Neural cell (in vitro differentiated cells): ENCODE measurements around the gene LBH. TPM values are rescaled to one million over a fixed set of nuclear protein-coding genes. Genes with fewer than 3 reads are reported as not detected.

ENCODE experiments used
- H2AFZ ChIP-seq: fragments of 200-600, 300-800 bp; sonication (generic), shearing (Covaris generic); 2 replicates; pipeline ENCODE4 v1.6.0; 2014; ENCODE audit warnings: low read depth, mild to moderate bottlenecking, antibody characterized with exemption, low read length, moderate library complexity
- H3F3A ChIP-seq: fragments of 200-600 bp; shearing (Covaris generic); 2 replicates; pipeline ENCODE4 v1.6.1; 2016; ENCODE audit warnings: mild to moderate bottlenecking, moderate library complexity, mixed read lengths, antibody characterized with exemption, low read length; ENCODE audit not compliant: insufficient read depth, poor library complexity, severe bottlenecking
- H3K27ac ChIP-seq: fragments of 200-600, 300-800 bp; sonication (generic), shearing (Covaris generic); 2 replicates; pipeline ENCODE4 v1.5.1; 2014; ENCODE audit warnings: mild to moderate bottlenecking, low read length, moderate library complexity
- H3K27me3 ChIP-seq: fragments of 300-800, 200-600 bp; sonication (generic), shearing (Covaris generic); 2 replicates; pipeline ENCODE4 v1.6.0; 2014; ENCODE audit warnings: mild to moderate bottlenecking, low read depth, low read length, moderate library complexity; ENCODE audit not compliant: insufficient read depth
- H3K36me3 ChIP-seq: fragments of 300-800, 200-600 bp; sonication (generic), shearing (Covaris generic); 2 replicates; pipeline ENCODE4 v1.5.1; 2014; ENCODE audit warnings: mild to moderate bottlenecking, antibody characterized with exemption, low read length, moderate library complexity; ENCODE audit not compliant: insufficient read depth
- H3K4me2 ChIP-seq: fragments of 300-800, 200-600 bp; sonication (generic), shearing (Covaris generic); 2 replicates; pipeline ENCODE4 v1.6.0; 2014; ENCODE audit warnings: mild to moderate bottlenecking, low read length
- H3K4me3 ChIP-seq: fragments of 300-800, 200-600 bp; sonication (generic), shearing (Covaris generic); 2 replicates; pipeline ENCODE4 v1.5.1; 2014; ENCODE audit warnings: mild to moderate bottlenecking, low read length, moderate library complexity
- H3K79me2 ChIP-seq: fragments of 200-600 bp; shearing (Covaris generic); replicated peaks from 2 replicates; pipeline ENCODE4 v1.6.0; 2014; ENCODE audit warnings: mild to moderate bottlenecking, low read length, moderate library complexity; ENCODE audit not compliant: insufficient read depth
- H3K9ac ChIP-seq: fragments of 300-800, 200-600 bp; sonication (generic), shearing (Covaris generic); 2 replicates; pipeline ENCODE4 v1.6.1; 2016; ENCODE audit warnings: mild to moderate bottlenecking, low read length, mixed read lengths
- H3K9me2 ChIP-seq: fragments of 200-600 bp; shearing (Covaris generic); 2 replicates; pipeline ENCODE4 v1.6.1; 2016; ENCODE audit warnings: mild to moderate bottlenecking, low read length, mixed read lengths; ENCODE audit not compliant: insufficient read depth
- H3K9me3 ChIP-seq: fragments of 200-600, 300-800 bp; sonication (generic), shearing (Covaris generic); 2 replicates; pipeline ENCODE4 v1.6.1; 2016; ENCODE audit warnings: mild to moderate bottlenecking, mixed run types, low read length, moderate library complexity, mixed read lengths
- H4K20me1 ChIP-seq: fragments of 200-600 bp; shearing (Covaris generic); 2 replicates; pipeline ENCODE4 v1.6.1; 2016; ENCODE audit warnings: mild to moderate bottlenecking, mixed run types; ENCODE audit not compliant: insufficient read depth
- EP300 ChIP-seq: fragments of 450-650 bp; conservative IDR thresholded peaks from 2 replicates; pipeline ENCODE4 v1.6.1; 2014; ENCODE audit warnings: antibody characterized with exemption, mild to moderate bottlenecking, moderate library complexity; ENCODE audit not compliant: poor library complexity, severe bottlenecking
- EZH2 ChIP-seq: fragments of 200-600, 300-800 bp; shearing (Covaris generic), sonication (generic); IDR thresholded peaks from 2 replicates; pipeline ENCODE4 v1.6.1; 2014; ENCODE audit warnings: antibody characterized with exemption, low read length, borderline replicate concordance, mild to moderate bottlenecking; ENCODE audit not compliant: insufficient read depth, poor library complexity, severe bottlenecking
- MXI1 ChIP-seq: fragments of 450-650 bp; conservative IDR thresholded peaks from 2 replicates; pipeline ENCODE4 v1.6.1; 2014; ENCODE audit warnings: antibody characterized with exemption, mild to moderate bottlenecking; ENCODE audit not compliant: poor library complexity, severe bottlenecking
- POLR2AphosphoS5 ChIP-seq: IDR thresholded peaks from 2 replicates; pipeline ENCODE4 v1.6.1; 2012
- RAD21 ChIP-seq: fragments of 450-650 bp; conservative IDR thresholded peaks from 2 replicates; pipeline ENCODE4 v1.6.1; 2014; ENCODE audit warnings: antibody characterized with exemption, mild to moderate bottlenecking, moderate library complexity
- SMC3 ChIP-seq: fragments of 450-650 bp; conservative IDR thresholded peaks from 2 replicates; pipeline ENCODE4 v1.6.1; 2014; ENCODE audit warnings: antibody characterized with exemption, mild to moderate bottlenecking, moderate library complexity; ENCODE audit not compliant: poor library complexity
- TAF1 ChIP-seq: IDR thresholded peaks from 2 replicates; pipeline ENCODE4 v1.6.1; 2012; ENCODE audit warnings: low read depth
- polyA plus RNA-seq: library from polyadenylated mRNA; depleted of rRNA; stranded (reverse); fragments of >200 nt; gene quantifications from 2 replicates; pipeline ENCODE4 v1.2.3, GENCODE V29; 2014
- TF ChIP-seq, protein P1 (sequence below): fragments of 450-650 bp; IDR thresholded peaks from 2 replicates; pipeline ENCODE4 v1.5.1; 2014; ENCODE audit warnings: antibody characterized with exemption, mild to moderate bottlenecking, moderate library complexity; ENCODE audit not compliant: poor library complexity, severe bottlenecking
- TF ChIP-seq, protein P2 (sequence below): IDR thresholded peaks from 2 replicates; pipeline ENCODE4 v1.6.1; 2012; ENCODE audit warnings: borderline replicate concordance

LBH gene
- polyA plus RNA-seq, 1 donor from 2014 or later, result 345 TPM

GRCh38 chr2:30190637-30191036 lies 40.7 kb upstream of the LBH start:
- no peak overlapping the region for H3K27ac ChIP-seq
- TF ChIP-seq, protein P1, sequence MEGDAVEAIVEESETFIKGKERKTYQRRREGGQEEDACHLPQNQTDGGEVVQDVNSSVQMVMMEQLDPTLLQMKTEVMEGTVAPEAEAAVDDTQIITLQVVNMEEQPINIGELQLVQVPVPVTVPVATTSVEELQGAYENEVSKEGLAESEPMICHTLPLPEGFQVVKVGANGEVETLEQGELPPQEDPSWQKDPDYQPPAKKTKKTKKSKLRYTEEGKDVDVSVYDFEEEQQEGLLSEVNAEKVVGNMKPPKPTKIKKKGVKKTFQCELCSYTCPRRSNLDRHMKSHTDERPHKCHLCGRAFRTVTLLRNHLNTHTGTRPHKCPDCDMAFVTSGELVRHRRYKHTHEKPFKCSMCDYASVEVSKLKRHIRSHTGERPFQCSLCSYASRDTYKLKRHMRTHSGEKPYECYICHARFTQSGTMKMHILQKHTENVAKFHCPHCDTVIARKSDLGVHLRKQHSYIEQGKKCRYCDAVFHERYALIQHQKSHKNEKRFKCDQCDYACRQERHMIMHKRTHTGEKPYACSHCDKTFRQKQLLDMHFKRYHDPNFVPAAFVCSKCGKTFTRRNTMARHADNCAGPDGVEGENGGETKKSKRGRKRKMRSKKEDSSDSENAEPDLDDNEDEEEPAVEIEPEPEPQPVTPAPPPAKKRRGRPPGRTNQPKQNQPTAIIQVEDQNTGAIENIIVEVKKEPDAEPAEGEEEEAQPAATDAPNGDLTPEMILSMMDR, result no peak
- H3K36me3 ChIP-seq, result no peaks in the 10 kb centered on the region
- H3F3A ChIP-seq, result no peaks in the 10 kb centered on the region
- no peaks in the 10 kb centered on the region for H3K9me2 ChIP-seq
- no peaks in the 10 kb centered on the region for H3K27me3 ChIP-seq
- H3K79me2 ChIP-seq, result no peaks in the 10 kb centered on the region
- no peak overlapping the region for H2AFZ ChIP-seq
- no peaks in the 10 kb centered on the region for H4K20me1 ChIP-seq
- no peak overlapping the region for H3K4me2 ChIP-seq
- no peak overlapping the region for H3K9ac ChIP-seq
- H3K9me3 ChIP-seq, result no peaks in the 10 kb centered on the region
- H3K4me3 ChIP-seq, result no peak overlapping the region

DNA sequence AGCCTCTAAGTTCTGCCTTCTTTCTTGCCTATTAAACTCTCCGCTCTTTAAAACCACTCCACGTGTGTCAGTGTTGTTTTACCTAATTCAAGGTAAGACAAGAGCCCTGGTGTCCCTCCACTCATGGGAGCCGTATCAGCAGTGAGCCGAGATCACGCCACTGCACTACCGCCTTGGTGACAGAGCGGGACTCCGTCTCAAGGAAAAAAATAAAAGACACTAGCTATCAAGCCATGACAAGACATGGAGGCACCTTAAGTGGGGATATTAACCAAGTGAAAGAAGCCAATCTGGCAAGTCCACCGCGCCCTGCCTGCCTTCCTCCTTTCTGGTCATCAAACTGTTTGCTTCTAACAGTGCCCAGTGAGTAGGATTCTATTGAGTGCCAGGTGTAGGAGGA lies 40.2 kb upstream of the LBH start:
- Histone ChIP-seq H2AFZ (no peak overlapping the region), H3K9me3 (no peaks in the 10 kb centered on the region), H3K79me2 (no peaks in the 10 kb centered on the region), H3K4me3 (no peak overlapping the region), H3K36me3 (no peaks in the 10 kb centered on the region), H3K9me2 (no peaks in the 10 kb centered on the region), H3F3A (no peaks in the 10 kb centered on the region), H3K4me2 (no peak overlapping the region), H4K20me1 (no peaks in the 10 kb centered on the region), H3K9ac (no peak overlapping the region), H3K27me3 (no peaks in the 10 kb centered on the region), H3K27ac (no peak overlapping the region)
- TF ChIP-seq POLR2AphosphoS5 (no peak), SMC3 (no peak), EP300 (no peak), EZH2 (no peak), TAF1 (no peak), MXI1 (no peak), RAD21 (no peak)
- TF ChIP-seq, protein P2, sequence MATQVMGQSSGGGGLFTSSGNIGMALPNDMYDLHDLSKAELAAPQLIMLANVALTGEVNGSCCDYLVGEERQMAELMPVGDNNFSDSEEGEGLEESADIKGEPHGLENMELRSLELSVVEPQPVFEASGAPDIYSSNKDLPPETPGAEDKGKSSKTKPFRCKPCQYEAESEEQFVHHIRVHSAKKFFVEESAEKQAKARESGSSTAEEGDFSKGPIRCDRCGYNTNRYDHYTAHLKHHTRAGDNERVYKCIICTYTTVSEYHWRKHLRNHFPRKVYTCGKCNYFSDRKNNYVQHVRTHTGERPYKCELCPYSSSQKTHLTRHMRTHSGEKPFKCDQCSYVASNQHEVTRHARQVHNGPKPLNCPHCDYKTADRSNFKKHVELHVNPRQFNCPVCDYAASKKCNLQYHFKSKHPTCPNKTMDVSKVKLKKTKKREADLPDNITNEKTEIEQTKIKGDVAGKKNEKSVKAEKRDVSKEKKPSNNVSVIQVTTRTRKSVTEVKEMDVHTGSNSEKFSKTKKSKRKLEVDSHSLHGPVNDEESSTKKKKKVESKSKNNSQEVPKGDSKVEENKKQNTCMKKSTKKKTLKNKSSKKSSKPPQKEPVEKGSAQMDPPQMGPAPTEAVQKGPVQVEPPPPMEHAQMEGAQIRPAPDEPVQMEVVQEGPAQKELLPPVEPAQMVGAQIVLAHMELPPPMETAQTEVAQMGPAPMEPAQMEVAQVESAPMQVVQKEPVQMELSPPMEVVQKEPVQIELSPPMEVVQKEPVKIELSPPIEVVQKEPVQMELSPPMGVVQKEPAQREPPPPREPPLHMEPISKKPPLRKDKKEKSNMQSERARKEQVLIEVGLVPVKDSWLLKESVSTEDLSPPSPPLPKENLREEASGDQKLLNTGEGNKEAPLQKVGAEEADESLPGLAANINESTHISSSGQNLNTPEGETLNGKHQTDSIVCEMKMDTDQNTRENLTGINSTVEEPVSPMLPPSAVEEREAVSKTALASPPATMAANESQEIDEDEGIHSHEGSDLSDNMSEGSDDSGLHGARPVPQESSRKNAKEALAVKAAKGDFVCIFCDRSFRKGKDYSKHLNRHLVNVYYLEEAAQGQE, result no peak
- TF ChIP-seq, protein P1, result no peak
